GM18909 (cell line): ENCODE data around the gene MINDY2.
"Not testable (repeated sequence)": the region's sequence is repeated elsewhere in the genome, so short reads cannot be mapped to it uniquely, and the experiment has no call there.

Experiments used
- ATAC-seq: cut with Tn5 transposase; IDR thresholded peaks from one replicate; pipeline ENCODE4 v1.9.1; 2021; ENCODE audit warnings: mild to moderate bottlenecking; ENCODE audit not compliant: unreplicated experiment, poor library complexity

The MINDY2 gene

DNA sequence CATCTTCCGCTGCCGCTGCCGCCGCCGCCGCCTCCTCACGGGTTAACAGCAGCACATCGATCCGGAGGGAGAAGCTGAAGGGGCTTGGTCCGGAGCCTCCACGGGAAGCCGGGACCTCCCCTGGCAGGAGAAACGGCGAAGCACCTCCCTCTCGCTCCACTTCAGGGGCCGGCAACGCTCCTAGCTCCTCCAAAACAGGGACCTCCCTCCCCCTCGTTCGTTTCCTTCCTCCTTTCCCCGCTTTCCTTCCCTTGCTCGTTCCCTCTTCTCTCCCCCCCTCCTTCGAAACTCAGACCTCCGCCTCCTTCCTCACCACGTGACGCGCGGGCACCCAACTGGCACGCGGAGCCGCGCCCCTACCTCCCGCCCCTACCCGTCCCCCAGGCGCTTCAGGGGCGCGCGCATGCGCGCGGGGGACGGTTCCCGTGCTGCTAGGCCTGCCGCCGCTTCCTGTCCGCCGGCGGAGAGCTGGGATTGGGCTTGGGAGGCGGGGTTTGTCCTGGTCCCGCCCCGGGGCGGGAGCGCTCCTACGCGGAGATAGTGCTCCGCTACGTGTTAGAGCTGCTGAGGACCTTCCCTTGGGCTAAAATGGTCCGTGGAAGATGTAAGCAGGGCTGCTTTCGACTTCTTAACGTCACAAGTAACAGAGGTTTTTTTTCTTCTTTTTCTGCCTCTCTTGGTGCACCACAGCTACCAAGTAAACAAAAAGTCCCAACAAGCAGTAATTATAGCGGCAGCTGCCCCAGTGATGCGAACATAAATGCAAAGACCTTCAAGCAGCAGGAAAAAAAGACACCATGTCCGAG lies 21.4 kb upstream of the MINDY2 start, which contains the start of gene ADAM10:
ADAM10 (minus strand) TSS at position 176 of the 806 bp plus-strand sequence; CDS start at position 3, 173 bp downstream.
- ATAC-seq = peak; percentile 85

DNA sequence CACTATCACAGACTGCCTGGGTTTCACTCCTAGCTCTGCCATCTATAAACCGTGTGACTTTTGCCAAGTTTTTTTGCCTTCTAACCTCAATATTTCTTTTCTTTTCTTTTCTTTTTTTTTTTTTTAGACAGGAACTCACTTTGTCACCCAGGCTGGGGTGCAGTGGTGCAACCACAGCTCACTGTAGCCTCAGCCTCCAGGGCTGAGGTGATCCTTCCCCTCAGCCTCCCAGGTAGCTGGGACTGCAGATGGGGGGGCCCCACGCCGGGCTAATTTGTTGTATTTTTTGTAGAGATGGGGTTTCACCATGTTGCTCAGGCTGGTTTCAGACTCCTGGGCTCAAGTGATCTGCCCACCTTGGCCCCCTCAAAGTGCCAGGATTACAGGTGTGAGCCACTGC lies 18.4 kb upstream of the MINDY2 start:
- no peak for ATAC-seq

DNA sequence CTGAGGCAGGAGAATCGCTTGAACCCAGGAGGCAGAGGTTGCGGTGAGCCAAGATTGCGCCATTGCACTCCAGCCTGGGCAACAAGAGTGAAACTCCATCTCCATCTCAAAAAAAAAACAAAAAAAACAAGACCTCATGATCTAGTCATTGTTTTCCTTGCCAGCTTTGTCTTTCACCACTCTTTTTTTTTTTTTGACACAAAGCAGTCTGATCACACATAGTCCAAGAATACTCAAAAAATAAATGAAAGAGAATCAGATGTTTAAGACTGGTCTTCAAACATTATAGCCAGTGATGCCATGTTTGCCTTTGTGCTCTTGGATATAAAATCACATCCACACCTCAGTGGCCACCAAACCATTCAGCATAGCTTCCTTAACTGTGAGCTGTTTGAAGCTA lies 15.8 kb upstream of the MINDY2 start:
- ATAC-seq = no peak

DNA sequence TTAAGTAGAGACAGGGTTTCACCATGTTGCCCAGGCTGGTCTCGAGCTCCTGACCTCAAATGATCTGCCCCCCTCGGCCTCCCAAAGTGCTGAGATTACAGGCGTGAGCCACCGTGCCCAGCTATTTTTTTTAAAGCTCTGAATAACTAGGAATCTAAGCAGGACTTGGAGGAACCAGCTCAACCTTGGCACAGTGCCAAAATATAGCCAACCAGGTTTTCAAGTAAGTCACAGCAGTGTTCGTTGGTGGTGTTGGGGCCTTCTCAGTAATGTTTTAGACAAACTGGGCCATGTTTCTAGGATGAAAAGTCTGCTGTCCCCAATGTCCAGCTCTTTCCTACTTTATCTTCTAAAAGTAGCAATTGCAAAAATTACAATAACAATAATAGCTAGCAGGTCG lies 15.1 kb upstream of the MINDY2 start:
- ATAC-seq = no peak

DNA sequence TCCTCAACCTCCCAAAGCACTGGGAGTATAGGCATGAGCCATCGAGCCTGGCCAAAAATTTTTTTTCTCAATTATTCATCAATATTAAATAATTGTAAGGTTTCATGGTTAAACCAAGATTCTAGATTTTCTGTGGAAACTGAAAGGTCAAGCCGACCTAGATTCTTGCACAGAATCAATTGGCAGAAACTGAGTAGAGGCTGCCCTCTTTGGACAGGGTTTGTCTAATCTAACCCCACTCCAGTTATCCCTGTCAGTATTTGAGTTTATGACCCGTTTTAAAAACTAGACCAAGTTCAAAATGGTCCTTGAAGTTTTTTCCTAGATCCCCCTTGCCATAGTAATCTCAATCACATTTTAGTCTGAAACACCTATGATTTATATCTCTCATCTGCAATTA lies 13.0 kb upstream of the MINDY2 start:
- no peak for ATAC-seq

DNA sequence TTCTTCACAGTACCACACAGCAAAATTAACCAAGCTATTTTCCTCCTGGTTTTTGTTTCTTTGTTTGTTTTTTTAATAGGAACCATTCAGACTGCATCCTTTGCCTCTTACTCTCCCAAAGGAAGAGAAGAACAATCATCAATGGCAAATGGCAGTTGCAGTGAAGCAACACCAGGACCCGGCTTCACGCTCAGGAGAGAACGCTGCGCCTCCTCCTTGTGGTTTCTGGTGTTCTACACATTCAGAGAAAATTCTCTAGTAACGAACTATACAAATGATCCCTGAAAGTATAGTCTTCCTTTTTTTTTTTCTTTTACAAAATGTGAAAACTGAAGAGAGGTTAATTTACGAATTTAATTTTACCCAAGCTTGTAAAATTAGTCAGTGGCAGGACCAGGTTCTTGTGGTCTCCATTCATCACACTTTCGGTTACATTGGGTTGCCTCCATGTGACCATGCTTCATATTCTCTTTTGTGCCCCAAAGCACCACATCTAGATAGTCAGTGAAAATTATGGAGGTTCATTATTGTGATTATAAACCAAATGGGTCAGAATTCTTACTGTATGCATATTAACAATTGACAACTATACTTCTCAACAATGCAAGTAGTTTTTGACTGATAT lies 10.6 kb upstream of the MINDY2 start:
- ATAC-seq = no peak

DNA sequence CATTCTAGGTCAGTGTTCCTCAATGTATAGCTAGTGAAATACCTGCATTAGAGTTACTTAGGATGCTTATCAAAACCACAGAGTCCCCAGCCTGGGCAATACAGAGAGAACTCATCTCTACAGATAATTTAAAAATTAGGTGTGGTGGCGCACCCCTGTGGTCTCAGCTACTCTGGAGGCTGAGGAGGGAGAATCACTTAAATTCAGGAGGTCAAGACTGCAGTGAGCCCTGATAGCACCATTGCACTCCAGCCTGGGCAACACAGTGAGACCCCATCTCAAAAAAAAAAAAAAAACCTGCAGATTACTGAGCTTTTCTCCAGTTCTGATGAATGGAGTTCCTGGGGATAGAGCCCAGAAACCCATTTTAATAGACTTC lies 10.1 kb upstream of the MINDY2 start:
- no peak for ATAC-seq

DNA sequence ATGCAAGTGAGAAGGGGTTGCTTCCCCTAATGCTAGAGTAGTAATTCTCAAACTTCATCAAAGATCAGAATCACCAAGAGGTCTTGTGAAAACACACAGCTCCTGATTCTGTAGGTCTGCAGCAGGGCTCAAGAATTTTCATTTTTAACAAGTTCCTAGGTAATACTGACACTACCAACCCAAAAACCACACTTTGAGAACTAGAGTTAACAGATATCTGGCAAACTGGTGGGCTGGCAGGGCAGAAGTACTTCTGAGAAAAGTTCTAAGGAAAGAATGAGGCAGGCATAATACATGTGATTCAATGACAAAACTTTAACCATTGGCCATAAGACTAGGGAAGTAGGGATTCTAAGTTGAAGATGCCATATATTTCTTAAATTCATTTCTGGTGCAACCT lies 8.8 kb upstream of the MINDY2 start:
- no peak for ATAC-seq

DNA sequence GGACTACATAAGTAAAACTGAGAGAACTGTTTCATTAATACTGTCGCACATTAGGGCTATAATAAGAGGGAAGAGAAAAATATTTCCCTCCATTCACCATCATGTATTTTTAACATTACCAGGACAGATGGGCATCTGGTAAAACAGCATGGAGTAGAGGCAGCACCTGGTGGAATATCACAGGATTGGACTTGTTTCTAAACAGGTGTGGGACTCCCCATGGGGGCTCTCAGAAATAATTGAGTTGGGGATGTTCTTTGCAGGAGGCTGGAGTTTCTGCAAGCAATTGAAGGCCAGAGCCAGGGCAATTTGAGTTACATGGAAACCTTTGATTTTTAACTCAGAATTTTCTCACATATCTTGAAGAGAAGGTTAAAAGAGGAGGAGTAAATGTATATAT lies 8.4 kb upstream of the MINDY2 start:
- no peak for ATAC-seq

DNA sequence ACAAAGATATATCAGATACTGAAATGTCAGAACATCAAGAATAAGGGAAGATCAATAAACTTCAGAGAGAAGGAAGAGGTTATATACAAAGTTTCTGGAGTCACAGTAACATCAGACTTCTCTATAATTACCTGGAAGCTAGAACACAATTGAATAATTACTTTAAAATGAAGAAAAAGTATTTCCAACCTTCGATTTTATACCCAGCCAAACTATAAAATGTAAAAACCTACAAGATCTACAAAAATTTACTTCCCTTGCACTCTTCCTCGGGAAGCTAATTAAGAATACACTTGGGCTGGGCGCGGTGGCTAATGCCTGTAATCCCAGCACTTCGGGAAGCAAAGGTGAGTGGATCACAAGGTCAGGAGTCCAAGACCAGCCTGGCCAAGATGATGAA lies 6.6 kb upstream of the MINDY2 start:
- ATAC-seq = no peak

DNA sequence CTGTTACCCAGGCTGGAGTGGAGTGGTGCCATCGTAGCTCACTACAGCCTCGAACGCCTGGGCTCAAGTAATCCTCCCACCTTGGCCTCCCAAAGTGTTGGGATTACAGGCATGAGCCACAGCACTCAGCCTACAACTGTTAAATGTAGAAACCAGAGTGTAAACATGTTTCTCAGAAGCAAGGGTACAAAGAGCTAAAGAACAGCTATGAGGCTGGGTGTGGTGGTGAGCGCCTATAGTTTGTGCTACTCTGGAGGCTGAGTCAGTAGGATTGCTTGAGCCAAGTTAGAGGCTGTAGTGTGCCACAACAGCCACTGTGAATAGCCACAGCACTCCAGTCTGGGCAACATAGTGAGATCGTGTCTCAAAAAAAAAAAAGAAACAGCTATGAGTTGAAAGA lies 4.8 kb upstream of the MINDY2 start:
- no peak for ATAC-seq

DNA sequence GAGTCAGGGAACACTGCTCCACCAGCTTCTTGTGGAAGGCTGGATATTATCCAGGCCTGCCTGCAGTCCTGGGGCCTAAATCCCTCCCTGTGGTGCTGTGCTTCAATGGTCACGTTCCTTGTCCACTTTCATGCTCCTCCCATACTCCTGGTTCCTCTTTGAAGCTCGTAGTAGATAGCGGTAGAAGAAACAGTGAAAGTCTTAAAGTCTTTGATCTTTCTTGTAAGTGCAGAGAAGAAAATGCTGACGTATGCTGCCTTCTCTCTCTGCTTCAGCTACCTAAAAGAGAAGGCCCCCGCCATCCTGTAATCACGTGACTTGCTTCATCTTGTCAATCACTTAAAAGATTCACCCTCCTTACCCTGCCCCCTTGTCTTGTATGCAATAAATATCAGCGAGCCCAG lies 2.5 kb upstream of the MINDY2 start:
- ATAC-seq = not testable (repeated sequence)

DNA sequence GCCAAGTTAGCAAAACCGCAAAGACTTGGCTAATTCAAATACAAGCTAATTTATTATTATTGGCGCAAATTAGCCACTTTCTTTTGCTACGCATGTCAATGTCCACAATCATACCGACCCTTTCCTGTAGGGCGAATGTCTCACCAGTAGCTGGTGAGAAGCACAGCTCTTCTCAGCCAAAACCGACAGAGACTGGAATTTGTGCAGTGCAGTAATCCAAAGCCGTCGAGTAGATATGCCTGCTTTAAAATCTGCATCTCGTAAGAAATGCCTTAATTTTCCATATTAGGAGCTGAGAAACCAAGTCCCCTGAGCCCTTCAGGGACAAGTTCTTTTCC lies 614 bp upstream of the MINDY2 start:
- peak; percentile 12 for ATAC-seq

DNA sequence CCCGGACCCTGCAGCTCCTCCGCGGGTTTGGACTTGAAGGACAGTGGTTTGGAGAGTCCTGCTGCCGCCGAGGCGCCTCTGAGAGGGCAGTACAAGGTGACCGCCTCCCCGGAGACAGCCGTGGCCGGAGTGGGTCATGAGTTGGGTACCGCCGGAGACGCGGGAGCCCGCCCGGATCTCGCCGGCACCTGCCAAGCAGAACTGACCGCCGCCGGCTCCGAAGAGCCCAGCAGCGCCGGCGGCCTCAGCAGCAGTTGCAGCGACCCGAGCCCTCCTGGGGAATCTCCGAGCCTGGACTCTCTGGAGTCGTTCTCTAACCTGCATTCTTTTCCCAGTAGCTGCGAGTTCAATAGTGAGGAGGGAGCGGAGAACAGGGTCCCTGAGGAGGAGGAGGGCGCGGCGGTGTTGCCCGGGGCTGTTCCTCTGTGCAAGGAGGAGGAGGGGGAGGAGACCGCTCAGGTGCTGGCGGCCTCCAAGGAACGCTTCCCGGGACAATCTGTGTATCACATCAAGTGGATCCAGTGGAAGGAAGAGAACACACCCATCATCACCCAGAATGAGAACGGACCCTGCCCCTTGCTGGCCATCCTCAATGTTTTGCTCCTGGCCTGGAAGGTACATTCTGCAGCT lies 634 bp downstream of the MINDY2 start:
- peak; percentile 12 for ATAC-seq

DNA sequence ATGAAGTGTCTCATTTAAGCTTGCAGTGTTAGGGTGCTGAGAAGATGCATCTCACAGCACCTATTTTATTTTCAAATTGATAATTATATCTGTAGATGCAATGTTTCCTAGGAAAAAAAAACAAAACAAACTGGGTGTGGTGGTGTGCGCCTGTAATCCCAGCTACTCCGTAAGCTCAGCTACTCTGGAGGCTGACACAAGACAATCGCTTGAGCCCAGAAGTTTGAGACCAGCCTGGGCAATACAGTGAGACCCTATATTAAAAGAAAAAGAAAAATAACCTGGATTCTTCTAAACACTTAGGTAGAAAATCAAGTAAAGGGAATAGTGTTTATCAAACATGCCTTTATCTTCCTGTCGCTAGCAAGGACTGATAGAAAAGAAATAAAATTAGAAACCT lies 1.9 kb downstream of the MINDY2 start:
- no peak for ATAC-seq

DNA sequence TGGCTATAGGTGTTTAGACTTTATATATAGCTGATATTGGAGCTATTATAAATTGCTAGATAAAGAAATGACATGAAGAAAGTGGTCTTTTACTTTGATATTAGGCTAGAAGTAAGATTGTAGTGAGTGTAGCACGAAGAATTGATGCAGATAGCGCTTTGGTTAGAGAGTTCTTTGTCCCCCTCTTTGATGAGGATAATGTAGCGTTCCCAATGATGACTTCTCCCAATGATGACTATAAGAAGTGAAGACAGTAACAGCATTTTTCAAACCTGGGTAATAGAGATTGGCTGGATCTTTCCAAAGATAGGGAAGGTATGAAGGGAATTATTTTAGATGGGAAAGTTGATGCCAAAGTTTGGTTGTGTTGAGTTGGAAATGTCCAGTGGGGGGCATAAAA lies 4.3 kb downstream of the MINDY2 start:
- no peak for ATAC-seq

DNA sequence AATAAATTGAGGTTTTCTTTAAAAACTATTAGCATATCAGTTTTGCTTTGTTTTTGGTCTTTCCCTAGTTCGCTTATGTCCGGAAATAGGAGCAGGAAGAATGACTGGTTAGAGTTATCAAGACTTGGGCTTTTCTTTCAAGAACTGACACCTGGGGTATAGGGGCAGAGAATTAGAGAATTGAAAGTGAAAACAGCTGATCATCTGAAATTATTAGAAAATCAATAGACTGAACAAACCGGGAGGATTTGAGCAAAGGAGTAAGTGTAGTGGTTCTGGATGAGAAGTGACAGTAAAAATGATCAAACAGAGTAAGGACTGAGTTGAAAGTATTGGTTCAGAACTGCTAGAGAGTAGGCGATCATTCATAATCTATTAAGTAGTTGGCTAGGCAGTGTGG lies 6.0 kb downstream of the MINDY2 start:
- peak; percentile 59 for ATAC-seq

DNA sequence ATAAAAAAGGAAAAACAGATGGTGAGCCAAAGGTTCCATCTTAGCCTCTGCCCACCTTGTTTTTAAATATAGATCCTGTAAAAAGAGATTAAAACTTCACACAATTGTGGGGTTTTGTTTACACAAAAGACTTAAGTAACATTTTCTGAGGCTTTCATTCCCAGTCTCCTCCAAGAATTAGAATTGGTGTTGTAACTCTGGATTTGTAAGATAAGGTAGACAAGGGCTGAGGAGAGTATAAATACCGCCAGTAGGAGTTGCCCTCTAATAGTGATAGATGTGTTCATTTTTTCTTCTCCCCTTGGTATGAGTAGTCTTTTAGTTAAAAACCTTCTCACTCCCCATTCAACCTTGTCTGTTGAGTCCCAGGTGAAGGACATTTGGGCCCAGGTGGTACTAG lies 8.5 kb downstream of the MINDY2 start:
- ATAC-seq = no peak

DNA sequence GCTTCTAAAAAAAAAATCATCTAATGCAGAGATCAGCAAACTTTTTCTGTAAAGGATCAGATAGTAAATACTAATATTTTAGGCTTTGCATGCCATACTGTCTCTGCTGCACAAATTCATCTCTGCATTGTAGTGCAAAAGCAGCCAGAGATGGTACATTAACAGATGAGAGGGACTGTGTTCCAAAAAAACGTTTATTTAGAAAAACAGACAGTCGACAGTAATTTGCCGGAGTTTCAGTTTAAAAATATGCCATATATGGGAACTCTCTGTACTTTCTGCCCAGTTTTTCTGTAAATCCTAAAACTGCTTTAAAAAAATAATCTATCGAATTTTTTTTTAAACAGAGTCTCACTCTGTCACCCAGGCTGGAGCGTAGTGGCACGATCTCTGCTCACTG lies 14.3 kb downstream of the MINDY2 start:
- ATAC-seq = no peak

DNA sequence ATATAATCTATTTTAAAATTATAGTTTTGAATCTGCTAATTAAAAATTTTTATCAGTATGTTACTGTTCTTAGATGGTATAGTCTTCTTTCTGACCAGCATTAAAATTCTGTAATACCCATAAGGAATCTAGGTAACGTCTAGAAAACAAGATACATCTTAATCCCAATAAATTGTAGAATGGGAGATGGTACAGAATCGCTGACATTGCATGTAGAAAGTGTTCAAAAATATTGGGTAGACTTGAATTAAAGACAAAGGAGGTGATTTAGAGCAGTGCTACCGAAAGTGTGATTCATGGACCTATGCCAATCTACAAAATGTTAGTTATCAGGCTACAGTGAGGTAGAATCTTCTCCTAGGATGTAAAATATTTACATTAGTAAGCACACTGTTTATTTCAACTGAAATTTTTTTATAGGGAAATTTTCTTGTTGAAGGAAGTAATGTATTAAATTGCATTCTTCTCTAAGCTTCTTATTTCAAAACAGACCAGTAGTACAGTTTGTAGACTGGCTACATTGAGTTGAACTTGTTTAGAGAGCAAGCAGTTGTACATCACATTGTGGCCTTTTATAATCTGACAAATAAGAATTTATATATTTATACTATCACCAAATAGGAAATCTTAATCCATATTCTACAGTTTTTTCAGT lies 17.1 kb downstream of the MINDY2 start:
- ATAC-seq = no peak

DNA sequence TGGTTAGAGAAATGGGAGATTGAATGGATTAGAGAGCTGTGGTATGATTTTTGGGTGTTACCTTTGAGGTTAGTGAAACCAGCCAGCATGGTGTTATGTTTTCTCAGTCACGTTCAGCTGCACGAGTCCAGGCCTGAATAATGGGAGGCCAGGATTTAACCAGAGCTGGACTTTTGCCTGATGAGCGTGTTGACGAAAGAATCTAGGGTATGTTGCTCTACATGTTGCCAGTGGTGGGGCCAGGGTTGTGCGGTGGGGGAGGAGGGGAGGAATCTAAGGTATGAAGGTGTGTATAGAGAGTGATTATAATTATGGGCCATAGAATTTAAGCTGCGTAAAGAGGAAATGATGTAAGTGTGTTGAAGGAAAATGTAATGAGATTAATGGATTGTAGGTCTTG lies 22.8 kb downstream of the MINDY2 start:
- no peak for ATAC-seq
